ENCODE measurements around the gene RCOR2.
"Not testable (repeated sequence)": the region's sequence is repeated elsewhere in the genome, so short reads cannot be mapped to it uniquely, and the experiment has no call there.

RCOR2 gene

DNA sequence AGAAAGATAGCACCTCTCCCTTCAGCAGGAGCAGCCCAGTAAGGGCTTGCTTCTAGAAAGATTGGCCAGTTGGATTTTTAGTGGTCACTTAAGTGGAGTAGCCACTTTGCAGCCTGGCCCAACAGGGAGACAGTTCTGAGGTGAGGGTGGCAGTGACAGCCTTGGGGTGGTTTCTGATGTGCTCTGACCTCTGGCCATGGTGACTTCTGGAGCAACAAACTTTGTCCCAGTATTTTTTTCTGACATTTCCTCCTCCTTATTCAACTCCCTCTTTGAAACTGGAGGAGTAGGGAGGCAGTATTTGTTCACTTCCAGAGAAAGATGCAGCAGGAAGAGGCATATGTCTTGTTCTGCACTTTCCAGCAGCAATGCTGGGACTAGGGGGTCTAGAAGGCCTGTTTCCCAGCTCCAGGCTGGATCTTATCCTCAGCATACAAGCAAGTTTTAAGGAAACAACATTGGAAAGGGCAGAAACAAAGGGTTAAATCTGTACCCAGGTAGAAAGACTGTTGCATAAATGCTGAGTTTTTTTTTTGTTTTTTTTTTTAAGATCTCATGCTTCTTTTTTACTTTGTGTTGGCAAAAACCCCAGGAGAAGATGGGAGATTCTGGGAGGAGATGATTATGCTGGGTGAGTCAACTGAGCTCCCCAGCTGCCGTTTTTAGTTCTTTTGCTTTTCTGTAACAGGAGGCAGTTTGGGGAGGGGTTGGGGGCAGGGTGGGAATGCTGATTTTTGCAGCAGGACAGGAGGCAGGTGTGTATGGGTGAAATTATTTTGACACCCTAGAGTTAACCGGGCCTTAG is 37.2 kb downstream of the RCOR2 start:
- no peak for DNase-seq

DNA sequence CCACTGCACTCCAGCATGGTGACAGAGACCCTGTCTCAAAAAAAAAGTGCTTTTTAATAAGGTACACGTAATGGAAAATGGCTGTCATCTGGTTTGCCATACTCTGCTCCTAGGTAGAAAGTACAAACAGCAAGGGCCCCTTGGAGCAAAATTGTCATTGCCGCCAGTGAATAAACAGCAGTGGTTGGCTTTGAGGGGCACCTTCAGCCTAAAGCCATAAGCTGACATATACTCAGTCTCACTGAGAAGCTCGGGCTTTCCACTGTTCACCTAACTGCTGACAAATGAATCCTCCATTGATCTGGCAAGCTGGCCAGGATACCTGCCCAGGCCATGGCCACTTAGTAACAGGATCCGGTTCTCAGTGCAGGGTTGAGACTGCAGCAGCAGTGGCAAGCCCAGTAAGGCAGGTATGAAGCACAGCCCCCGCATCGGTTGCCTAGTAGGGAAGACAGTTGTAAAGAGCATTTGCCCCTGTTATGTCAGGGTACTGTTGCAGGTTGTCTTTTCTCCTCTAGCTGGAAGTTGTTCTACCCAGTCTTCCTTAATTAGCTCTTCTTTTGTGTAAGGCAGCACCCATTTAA is 39.2 kb downstream of the RCOR2 start:
- DNase-seq = no peak

DNA sequence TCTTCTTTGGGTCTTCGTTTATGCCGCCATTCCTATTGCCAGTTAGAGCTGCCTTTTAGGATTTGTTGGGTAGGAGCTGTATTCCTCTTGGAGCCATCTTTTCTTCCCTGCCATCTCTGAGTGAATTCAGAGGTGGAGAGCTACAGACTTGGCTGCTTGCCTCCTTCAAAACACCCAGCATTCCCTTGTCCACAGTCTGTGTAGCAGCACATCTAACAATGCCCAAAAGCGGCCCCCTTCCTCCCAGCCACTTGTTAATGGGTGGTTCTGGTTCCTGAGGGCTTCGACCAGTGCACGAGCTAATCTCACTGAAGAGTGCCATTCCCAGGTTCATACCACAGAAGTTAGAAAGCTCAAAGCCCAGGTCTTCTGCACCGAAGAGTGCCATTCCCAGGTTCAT is 40.3 kb downstream of the RCOR2 start:
- no peak for DNase-seq

DNA sequence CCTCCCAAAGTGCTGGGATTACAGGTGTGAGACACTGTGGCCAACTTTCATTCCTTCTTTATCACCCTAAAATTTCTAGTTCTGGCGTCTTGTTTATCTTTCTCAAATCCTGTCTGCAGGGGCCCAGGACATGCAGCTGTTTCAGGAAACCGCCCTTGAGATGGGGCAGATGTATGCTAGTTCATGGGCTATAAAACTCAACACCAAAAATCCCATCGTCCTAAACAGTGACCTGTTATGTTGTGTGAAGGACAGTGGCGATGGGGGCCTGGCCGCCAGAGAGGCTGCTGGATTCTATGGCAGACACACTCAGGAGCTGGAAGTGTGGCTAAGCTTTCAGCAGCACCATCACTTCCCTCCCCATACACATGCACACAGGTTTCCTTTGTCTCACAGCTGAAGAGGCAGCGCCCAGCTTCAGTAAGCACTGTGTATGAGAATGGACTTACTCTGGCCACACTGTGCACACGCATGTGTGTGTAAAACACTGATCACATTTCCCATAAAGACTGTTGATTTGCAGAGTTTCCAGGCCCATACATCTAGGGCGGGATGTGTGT is 41.4 kb downstream of the RCOR2 start:
- DNase-seq = no peak

DNA sequence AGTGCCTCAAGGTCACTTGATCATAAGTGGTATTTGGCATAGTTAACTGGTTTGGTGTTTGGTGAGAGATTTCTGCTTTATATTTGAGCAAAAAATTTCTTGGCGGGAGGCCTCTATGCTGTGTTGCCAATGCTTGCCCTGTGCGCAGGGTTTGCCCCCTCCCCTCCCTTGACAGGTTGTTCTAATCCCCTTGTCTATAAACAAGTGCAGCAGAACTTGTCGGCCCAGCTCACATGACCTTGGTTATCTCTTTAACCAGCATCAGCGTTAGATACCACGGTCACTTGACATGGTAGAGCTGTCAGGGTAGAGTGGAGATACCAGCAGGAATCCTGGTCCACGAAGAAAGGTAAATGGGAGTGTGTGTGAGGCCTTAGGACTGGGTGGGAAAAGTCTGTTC is 42.5 kb downstream of the RCOR2 start:
- DNase-seq = no peak

DNA sequence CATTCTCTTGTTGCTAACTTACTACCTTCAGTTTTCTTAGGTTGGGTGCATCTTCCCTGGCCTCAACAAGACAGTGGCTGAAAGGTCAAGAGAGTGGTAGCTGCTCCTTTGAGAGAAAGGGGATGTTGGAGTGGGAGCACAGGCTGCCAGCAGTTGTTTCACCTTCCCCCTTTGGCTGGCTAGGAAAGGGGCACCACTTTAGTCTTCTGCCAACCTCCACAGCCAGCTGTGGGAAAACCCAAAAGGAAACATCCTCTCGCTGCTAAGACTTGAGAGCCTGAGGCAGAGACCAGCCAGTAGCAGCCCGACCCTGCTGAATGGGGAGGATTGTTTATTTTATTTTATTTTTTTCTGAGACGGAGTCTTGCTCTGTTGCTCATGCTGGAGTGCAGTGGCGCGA is 43.7 kb downstream of the RCOR2 start:
- no peak for DNase-seq

DNA sequence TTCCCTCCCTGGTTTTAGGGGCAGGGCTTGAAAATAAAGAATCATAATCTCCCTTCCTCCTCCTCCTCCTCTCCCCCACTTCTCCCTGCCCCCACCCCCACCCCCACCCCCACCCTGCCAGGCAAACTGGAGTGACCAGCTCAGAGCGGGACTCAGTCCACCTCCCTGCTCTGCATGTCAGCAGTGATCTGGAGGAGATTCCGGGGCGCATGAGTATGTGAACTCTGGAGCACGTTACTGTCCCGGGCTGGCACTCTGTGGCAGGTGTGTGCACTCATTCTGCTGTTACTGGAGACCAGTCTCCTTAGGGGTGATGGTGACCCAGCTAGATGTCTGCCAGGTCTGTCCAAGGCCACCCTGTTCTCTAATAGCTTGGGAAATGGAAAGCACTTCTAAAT is 44.2 kb downstream of the RCOR2 start:
- DNase-seq = no peak

DNA sequence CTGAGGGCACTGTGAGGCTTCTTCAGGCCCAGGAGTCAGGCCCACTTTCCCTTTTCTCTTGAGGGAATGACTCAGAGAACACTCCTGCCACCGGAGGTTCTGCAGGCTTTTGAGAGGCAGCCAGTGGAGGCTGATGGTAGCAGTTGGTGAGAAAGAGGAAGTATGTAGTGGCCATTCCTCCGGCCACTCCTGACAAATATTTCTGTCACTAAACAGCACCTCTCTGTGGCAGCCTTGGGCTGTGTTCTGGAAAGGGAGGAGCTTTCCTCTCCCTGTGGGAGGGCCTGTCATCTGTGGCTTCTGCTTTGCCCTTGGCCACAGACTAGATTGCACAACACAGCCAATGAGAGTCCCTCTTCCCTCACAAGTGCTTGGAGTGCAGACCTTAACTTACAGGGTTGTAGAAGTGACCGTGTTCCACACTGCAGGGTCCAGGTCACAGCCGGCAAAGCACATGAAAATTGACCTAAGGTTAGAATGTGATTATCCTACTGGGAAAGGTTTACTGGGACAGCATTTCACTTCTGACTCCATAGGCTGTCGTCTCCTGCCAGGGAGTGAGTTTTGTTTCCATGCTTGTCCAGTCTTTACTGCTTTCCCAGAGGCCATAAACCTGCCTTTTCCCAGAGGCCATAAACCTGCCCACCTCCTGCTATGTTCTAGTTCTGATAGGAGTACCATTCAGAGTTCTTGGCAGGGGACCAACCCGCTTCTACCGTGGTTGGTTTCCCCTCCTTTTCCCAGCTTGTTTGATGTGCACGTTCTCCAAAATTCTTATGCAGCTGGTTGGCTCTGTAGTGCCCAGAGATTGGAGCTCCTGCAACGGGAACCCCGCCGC is 44.8 kb downstream of the RCOR2 start:
- peak; percentile 67 for DNase-seq

DNA sequence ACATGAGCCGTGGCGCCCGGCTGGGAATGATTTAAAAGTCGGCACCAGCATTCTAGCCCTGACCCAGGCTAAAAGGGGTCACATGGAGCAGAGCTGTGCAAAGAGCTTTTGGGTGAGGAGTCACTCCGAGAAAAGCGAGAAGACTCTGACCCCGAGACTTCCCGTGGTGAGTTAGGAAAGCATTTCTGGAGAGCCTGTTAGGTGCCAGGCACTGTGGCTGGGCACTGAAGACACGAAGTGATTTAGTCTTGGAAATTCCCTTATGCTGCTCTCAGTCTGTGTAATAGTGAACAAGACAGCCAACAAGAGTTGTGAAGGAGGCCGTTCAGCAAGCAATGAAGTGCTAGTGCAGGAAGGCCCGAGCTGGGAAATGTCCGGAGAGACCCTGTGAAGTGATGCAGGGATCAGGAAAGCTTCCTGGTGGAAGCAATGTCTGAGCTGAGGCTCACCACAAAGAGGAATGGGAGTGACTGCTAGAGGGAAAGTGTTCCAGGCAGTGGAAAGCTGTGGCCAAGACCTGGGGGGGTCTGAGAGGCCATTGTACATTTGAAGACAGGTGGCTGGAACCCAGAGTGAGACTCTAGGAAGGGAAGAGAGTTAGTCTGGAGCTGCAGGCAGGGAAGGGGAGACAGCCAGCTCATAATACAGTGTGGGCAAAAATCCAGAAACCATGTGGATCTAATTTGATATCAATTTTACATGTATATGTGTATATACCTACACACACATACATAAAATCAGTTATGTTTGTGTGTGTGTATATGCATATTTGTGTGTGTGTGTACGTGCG is 46.4 kb downstream of the RCOR2 start:
- no peak for DNase-seq

DNA sequence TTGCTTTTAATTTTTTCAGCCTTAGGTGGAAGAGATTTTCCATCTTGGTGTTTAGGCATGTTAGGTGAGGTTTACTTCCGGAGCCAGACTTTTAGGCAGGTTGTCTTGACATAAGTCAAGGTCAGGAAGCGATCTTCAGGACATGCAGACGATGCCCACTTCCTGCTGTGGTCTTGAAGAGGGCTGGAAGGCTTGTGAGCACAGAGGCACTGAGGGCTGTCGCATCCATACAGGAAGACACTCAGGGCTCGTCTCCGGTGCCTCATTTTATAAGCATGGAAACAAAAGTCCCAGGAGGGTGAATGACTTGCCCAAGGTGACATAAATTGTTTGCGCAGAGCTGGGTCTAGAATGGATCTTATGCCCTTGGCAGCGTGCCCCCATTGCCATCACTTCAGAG is 47.3 kb downstream of the RCOR2 start:
- DNase-seq = no peak

DNA sequence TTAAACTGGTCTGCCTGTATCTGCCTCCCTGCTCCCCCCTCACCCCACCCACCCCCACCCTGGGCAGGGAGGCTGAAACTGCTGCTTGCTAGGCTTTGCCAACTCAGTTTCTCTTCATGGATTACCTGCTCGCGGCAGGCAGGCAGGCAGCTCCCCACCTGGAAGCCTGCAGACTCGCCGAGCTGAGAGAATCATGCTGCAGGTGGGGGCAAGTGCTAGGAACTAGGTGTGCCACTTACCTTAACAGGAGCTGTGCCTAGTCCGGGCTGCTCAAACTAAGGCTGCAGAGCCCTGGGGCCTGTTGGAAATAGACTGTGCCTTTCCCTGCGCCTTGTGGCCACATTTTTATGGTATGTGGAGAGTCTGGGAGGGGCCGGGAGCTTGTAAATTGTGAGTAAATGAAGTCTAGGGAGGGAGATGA is 47.8 kb downstream of the RCOR2 start:
- DNase-seq = no peak

DNA sequence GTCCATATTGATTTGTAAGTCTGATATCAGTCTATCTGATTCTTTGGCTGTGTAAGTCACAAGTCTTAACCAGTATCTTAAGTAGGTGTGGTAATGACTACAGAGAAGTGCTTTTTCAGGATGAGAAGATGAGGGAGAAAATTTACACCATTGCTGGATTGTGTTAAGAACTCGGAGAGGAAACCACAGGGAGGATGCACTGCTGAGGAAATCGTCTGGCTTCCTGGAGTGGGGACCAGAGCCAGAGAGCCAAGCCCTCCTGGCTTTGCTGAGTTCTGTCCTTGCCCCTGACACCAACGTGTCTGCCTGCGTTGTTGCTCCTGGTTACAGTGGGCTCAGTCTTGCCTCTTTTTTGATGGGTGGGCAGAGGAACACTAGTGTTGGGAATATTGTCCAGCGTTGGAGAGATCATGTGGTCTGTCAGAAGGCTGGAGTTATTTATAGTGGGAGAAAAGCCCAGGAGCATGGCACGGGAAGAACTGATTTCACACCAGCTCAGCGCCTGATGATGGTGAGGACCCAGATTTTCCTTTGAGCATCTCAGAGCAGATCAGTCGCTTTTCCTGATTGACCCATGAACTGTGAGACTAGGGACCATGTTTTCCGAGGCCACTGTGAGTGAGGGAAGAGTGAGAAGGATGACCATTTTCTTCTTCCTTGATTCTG is 48.4 kb downstream of the RCOR2 start:
- no peak for DNase-seq

DNA sequence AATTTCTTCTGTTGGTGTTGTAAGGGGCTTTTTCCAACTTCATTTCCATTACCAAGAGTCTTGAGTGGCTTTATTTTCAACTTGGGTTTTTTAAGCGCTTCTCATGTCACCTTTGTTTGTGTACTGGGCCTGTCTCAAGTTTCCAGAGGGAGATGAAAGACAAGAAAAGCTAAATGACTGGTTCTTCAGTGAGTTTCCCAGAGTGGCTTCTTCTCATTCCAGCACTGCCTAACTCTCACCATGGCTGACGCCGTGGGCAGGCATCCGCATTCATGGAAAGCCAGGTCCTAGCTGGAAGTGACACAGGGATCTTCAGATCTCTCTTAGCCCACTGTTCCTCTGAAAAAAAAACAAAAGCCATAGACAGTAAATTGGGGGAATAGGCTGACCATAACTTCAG is 49.5 kb downstream of the RCOR2 start:
- DNase-seq = no peak

DNA sequence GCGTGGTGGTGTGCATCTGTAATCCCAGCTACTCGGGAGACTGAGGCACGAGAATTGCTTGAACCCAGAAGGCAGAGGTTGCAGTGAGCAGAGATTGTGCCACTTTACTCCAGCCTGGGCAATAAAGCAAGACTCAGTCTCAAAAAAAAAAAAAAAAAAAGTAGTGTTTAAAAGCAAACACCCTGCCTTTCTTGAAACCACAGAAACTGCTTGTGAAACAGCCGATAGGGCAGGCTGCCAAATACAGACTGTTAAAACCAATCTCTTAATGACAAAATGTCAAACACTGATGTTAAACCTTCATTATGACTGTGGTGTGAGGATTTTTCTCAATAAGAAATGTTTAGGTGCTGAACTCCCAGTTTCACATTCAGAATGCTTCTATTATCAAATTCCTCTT is 50.8 kb downstream of the RCOR2 start:
- no peak for DNase-seq

DNA sequence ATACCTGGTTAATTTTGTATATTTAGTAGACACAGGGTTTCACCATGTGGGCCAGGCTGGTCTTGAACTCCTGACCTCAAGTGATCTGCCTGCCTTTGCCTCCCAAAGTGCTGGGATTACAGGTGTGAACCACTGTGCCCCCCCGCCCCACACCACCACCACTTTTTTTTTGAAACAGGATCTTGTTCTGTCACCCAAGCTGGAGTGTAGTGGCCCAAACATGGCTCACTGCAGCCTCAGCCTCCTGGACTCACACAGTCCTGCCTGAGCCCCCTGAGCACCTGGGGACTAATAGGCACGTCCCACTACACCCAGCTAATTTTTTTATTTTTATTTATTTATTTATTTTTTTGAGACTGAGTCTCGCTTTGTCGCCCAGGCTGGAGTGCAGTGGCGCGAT is 53.3 kb downstream of the RCOR2 start:
- DNase-seq = not testable (repeated sequence)

DNA sequence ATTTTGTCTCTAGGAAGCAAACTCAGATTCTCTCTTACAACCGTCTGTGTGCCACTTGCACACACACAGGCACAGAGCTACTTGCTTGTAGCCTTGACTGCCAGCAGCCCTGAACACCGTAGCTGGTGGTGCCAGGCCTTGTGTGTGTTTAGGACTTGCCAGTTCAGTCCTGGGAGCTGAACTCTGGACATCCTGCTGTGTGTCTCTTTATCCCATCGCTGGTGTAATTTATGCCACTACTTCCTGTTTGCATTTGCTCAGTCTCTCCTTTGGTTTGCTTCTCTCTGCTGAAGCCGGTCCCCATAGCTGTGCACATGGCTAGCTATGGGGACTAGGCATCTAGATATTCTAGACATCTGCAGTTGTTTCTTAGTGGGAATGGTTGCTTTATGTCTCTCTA is 54.0 kb downstream of the RCOR2 start:
- no peak for DNase-seq

Data from right kidney (tissue), 1 donor.